H1 (cell line): Measurements from ENCODE around the gene RELN. TPM values are rescaled to one million over a fixed set of nuclear protein-coding genes. Genes with fewer than 3 reads are reported as not detected.

ENCODE experiments used
- SP2 ChIP-seq: IDR thresholded peaks from 2 replicates; pipeline ENCODE4 v1.6.1; 2012; ENCODE audit warnings: mild to moderate bottlenecking, low read length, inconsistent platforms
- ZNF274 ChIP-seq: IDR thresholded peaks from 2 replicates; pipeline ENCODE4 v1.7.0; 2012; ENCODE audit warnings: low read length, borderline replicate concordance; ENCODE audit errors: extremely low read depth
- polyA plus RNA-seq, 7 experiments: library from polyadenylated mRNA; depleted of rRNA in 3 of 7; stranded (reverse) in 5 of 7; unstranded in 2 of 7; fragments of >200 nt in 5 of 7; fragments of 200-250 nt in 2 of 7; gene quantifications; 1 replicate in 5 of 7; 2 replicates in 1 of 7; 4 replicates in 1 of 7; pipeline versions ENCODE4 v1.2.1 to v1.2.3, GENCODE V29; 2011 to 2013; ENCODE audit warnings: missing spikeins in 2 of 7, mixed read lengths in 2 of 7
- total RNA-seq: library from RNA; stranded (reverse); fragmentation: NEBNext Ultra II Directional; extraction: Animal tissue kit (Norgen Biotek cat#: 25700); gene quantifications from 2 replicates; pipeline ENCODE4 v1.2.1, GENCODE V29; 2021

RELN gene
- total and polyA plus RNA-seq, 2 of the 8 experiments (the other 6 are each of a cell fraction or from before 2014, with no cell fraction given), result 0.03 to 0.07 TPM

DNA sequence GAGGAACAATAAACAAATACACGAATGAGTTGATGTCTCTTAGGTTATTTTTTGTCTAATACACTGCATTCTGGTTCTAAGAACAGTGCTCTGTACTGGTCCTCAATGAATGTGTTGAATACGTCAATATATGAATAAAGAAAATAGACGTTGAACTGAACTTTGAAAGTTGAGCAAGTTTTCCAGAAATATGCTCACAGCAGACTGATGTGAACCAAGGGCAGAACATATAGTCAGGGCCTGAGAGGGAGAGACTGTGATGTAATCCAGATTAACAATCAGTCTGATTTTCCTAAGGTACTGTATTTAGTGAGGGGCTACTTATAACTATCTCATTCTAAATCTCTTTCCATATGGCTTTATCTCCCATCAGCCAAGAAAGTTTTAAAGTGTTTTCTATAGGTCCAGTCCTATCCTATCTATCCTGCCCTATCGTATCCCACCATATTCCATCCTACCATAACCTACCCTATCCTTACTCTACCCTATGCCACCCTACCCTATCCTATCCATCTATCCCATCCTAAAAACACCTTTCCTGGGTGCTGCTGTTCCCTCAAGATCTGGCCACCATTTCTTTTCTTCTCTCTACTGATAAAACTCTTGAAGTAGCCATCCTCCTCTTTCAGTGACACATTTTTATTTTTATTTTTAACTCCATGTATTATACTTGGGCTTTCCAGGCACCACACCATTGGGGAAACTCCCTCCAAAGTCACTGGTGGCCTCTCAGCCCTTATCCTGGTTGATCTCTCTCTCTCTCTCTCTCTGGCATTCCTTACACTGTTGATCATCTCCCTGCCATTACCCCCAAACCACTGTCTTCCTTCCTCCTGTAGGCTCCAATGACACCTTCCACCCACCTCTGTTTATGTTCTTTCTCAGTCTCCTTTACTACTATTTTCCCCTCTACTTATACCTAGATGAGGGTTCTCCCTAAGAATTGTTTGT lies 331.1 kb downstream of the RELN start (continued):
- TF ChIP-seq SP2 (no peak), ZNF274 (no peak)
